Suprapubic skin (tissue), 4 donors: ENCODE results near the gene LRRN1. TPM values are rescaled to one million over a fixed set of nuclear protein-coding genes. Genes with fewer than 3 reads are reported as not detected.

ENCODE experiments used
- DNase-seq, 2 donors: peaks; one replicate each; pipeline ENCODE4 v3.0.0-alpha.2; 2019; ENCODE audit warnings: low spot score in 2 of 2
- H3K27ac ChIP-seq: fragments of 200-600 bp; sonication (generic); one replicate; pipeline ENCODE4 v1.5.1; 2019
- H3K27me3 ChIP-seq: fragments of 200-600 bp; sonication (generic); one replicate; pipeline ENCODE4 v1.5.1; 2019
- H3K36me3 ChIP-seq: fragments of 200-600 bp; sonication (generic); one replicate; pipeline ENCODE4 v1.5.1; 2019
- H3K4me1 ChIP-seq: fragments of 200-600 bp; sonication (generic); one replicate; pipeline ENCODE4 v1.5.1; 2019
- H3K4me3 ChIP-seq: fragments of 200-600 bp; sonication (generic); one replicate; pipeline ENCODE4 v1.5.1; 2019; ENCODE audit warnings: mild to moderate bottlenecking
- H3K9me3 ChIP-seq: fragments of 200-600 bp; sonication (generic); one replicate; pipeline ENCODE4 v1.5.1; 2019
- CTCF ChIP-seq, 2 donors: fragments of 200-600 bp in 1 of 2; fragments of 450-650 bp in 1 of 2; sonication (generic) in 1 of 2; IDR thresholded peaks; one replicate each; pipeline ENCODE4 v1.5.1; 2016 to 2019; ENCODE audit warnings: antibody characterized with exemption in 2 of 2, mild to moderate bottlenecking in 1 of 2, moderate library complexity in 1 of 2
- EP300 ChIP-seq: sonication (generic); formaldehyde crosslinking; IDR thresholded peaks from one replicate; pipeline ENCODE4 v1.6.1; 2017; ENCODE audit warnings: antibody characterized with exemption
- POLR2A ChIP-seq, 2 donors: fragments of 450-650 bp; IDR thresholded peaks; one replicate each; pipeline ENCODE4 v1.6.1; 2017; ENCODE audit warnings: antibody characterized with exemption in 2 of 2, mild to moderate bottlenecking in 2 of 2, moderate library complexity in 2 of 2
- POLR2AphosphoS5 ChIP-seq, 3 donors: sonication (generic); formaldehyde crosslinking; IDR thresholded peaks; one replicate each; pipeline ENCODE4 v1.6.1; 2017; ENCODE audit warnings: antibody characterized with exemption in 3 of 3
- WGBS: methylation state at CpG from one replicate; pipeline ENCODE4 v1.1.5; 2018; 5-methylcytosine and 5-hydroxymethylcytosine counted together
- total RNA-seq, 4 donors: library from RNA; depleted of rRNA; stranded (reverse); fragments of >200 nt; gene quantifications; one replicate each; pipeline ENCODE4 v1.1.0, GENCODE V29; 2016

The LRRN1 gene
- total RNA-seq, 4 donors from 2014 or later, result 1.1 to 7.5 (median 4.4) TPM

DNA sequence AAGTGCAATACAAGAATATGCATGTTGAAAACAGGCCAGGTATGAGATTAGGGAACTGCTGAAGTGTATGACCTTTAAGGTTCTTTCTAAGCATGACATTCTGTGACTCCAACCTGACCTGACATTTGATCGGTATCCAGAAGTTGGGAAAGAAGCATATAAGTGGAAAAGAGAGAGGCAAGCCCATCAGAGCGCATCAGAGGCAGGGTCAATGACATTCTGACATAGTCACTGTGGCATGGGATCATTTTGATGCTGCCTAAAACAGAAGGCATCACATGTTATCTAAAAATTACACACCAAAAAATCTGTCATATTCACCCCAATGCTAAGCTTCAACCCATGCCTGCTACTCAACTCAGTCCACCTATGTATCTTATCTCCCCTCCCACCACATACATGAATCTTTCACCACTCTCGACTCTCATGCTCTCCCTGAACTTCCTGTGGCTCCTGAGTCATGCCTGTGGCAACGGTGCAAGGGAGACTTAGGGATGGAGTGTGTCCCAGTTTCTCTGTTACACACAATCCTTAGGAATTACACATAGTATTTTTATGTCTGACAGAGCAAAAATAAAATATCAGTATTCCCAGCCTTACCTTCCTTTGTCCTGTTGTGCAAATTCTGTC lies 20.5 kb upstream of the LRRN1 start:
- H3K36me3 ChIP-seq, result no peaks in the 10 kb centered on the region
- peaks cover 4% of the 10 kb centered on the region for H3K9me3 ChIP-seq
- DNase-seq, result no peak
- 35% methylated on average over 4 of the region's 4 CpGs for WGBS
- no peaks in the 10 kb centered on the region for H3K27me3 ChIP-seq
- no peak for TF ChIP-seq POLR2AphosphoS5 (IDR thresholded peaks at IDR 0.05)
- no peak for TF ChIP-seq POLR2A (IDR thresholded peaks at IDR 0.05)
- TF ChIP-seq CTCF (IDR thresholded peaks at IDR 0.05), result no peak
- TF ChIP-seq EP300, result no peak
- no peak overlapping the region for H3K27ac ChIP-seq
- H3K4me1 ChIP-seq, result no peaks in the 10 kb centered on the region
- no peak overlapping the region for H3K4me3 ChIP-seq

DNA sequence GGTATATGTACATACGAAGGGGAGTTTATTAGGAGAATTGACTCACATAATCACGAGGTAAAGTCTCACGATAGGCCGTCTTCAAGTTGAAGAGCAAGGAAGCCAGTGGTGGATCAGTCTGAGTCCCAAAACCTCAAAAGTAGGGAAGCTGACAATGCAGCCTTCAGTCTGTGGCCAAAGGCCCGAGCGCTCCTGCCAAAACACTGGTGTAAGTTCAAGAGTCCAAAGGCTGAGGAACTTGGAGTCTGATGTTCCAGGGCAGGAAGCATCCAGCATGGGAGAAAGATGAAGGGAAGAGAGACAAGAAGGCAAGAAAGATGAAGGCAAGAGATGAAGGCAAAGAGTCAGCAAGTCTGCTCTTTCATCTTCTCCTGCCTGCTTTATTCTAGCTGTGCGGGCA lies 16.8 kb upstream of the LRRN1 start:
- Histone ChIP-seq H3K9me3 (no peaks in the 10 kb centered on the region), H3K36me3 (no peaks in the 10 kb centered on the region), H3K4me3 (no peak overlapping the region), H3K27ac (no peak overlapping the region), H3K4me1 (no peaks in the 10 kb centered on the region), H3K27me3 (no peaks in the 10 kb centered on the region)
- no peak for TF ChIP-seq CTCF (IDR thresholded peaks at IDR 0.05)
- TF ChIP-seq POLR2AphosphoS5 (IDR thresholded peaks at IDR 0.05), result no peak
- no peak for TF ChIP-seq EP300
- no peak for TF ChIP-seq POLR2A (IDR thresholded peaks at IDR 0.05)
- no peak for DNase-seq
- 69% methylated on average over 7 of the region's 7 CpGs for WGBS

DNA sequence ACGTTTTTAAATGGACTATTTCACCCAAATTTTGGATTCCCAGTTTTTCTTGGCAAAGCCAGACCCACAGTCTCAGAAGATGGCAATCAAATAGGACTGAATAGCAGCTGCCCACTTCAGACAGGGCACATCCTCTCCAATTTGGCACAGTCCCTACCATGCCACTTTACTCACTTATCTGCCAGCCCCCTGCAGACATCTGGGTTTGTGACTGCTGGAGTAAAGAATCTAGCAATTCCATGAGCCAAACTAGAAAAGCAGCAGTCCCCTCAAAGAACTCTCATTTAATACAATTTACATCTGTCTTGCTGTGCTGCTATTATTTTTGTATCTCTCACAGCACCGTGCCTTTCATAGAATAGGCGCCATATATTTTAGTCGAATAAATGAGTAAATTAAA lies 16.0 kb upstream of the LRRN1 start:
- Histone ChIP-seq H3K27me3 (no peaks in the 10 kb centered on the region), H3K27ac (no peak overlapping the region), H3K36me3 (no peaks in the 10 kb centered on the region), H3K9me3 (no peaks in the 10 kb centered on the region), H3K4me1 (no peaks in the 10 kb centered on the region), H3K4me3 (no peak overlapping the region)
- no peak for TF ChIP-seq EP300
- TF ChIP-seq POLR2AphosphoS5 (IDR thresholded peaks at IDR 0.05), result no peak
- TF ChIP-seq CTCF (IDR thresholded peaks at IDR 0.05), result no peak
- TF ChIP-seq POLR2A (IDR thresholded peaks at IDR 0.05), result no peak
- DNase-seq, result no peak
- 53% methylated on average over 4 of the region's 4 CpGs for whole genome bisulfite sequencing

- WGBS, result 68% methylated on average over 5 of the region's 5 CpGs
- no peaks in the 10 kb centered on the region for H3K27me3 ChIP-seq
- no peak overlapping the region for H3K4me3 ChIP-seq
- TF ChIP-seq EP300, result no peak
- TF ChIP-seq POLR2A (IDR thresholded peaks at IDR 0.05), result no peak
- TF ChIP-seq CTCF (IDR thresholded peaks at IDR 0.05), result no peak
- no peak for TF ChIP-seq POLR2AphosphoS5 (IDR thresholded peaks at IDR 0.05)
- H3K27ac ChIP-seq, result no peak overlapping the region
- H3K9me3 ChIP-seq, result no peaks in the 10 kb centered on the region
- DNase-seq, result no peak
- no peaks in the 10 kb centered on the region for H3K4me1 ChIP-seq
- H3K36me3 ChIP-seq, result no peaks in the 10 kb centered on the region
Measured at GRCh38 chr3:3783696-3784095, 15.5 kb upstream of the LRRN1 start.

DNA sequence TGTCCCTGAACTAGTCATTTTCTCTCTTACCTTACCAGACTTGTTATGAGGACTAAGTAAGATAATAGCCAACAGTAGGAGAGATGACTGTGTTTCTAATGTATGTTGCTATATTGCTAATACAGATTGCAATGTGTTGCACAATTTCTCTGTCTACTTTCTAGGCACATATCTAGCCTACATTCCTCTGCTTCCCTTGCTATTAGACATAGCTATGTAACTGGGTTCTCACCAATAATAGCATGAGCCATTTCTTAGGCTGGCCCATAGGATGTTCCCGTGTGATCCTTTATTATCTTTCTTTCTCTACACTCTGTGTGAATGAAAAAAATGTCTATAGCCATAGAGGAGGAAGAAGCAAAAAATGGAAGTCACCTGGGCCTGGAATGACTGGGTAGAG lies 6.8 kb upstream of the LRRN1 start:
- no peak for TF ChIP-seq POLR2A (IDR thresholded peaks at IDR 0.05)
- TF ChIP-seq CTCF (IDR thresholded peaks at IDR 0.05), result no peak
- TF ChIP-seq POLR2AphosphoS5 (IDR thresholded peaks at IDR 0.05), result no peak
- TF ChIP-seq EP300, result no peak
- 86% methylated on average over 1 of the region's 1 CpG for WGBS
- H3K27me3 ChIP-seq, result no peaks in the 10 kb centered on the region
- H3K4me1 ChIP-seq, result no peaks in the 10 kb centered on the region
- no peak overlapping the region for H3K27ac ChIP-seq
- DNase-seq, result no peak
- no peaks in the 10 kb centered on the region for H3K36me3 ChIP-seq
- H3K9me3 ChIP-seq, result no peaks in the 10 kb centered on the region
- no peak overlapping the region for H3K4me3 ChIP-seq
